Panc1 (cell line): Measurements from ENCODE around the gene ITIH6. TPM values are rescaled to one million over a fixed set of nuclear protein-coding genes. Genes with fewer than 3 reads are reported as not detected.

Source experiments
- ATAC-seq: fragments of 200-7000 bp; cut with Tn5 transposase; 2 replicates; pipeline ENCODE4 v1.9.1; 2020; ENCODE audit warnings: mild to moderate bottlenecking, moderate library complexity
- BruUV-seq: library from RNA; stranded (reverse); fragments of 400-500 nt; replicated peaks from 2 replicates; lab custom pipeline; 2021; lab: Mats Ljungman, UMichigan
- CTCF ChIA-PET: fragments of 300-600 bp; sonication (Branson Sonifier 250); formaldehyde crosslinking; loops from one replicate; lab custom pipeline; 2022; ENCODE audit warnings: antibody characterized with exemption; lab: Charles Lee
- POLR2A ChIA-PET: fragments of 300-600 bp; sonication (Branson Sonifier 250); formaldehyde crosslinking; loops from one replicate; lab custom pipeline; 2022; ENCODE audit warnings: antibody characterized with exemption; lab: Charles Lee
- DNase-seq: peaks from one replicate; pipeline ENCODE4 v3.0.0-alpha.2; 2010; ENCODE audit warnings: low read depth, low spot score
- H3K27ac ChIP-seq: 2 replicates; pipeline ENCODE4 v1.5.1; 2011; ENCODE audit warnings: mild to moderate bottlenecking, low read length, inconsistent platforms
- H3K27me3 ChIP-seq: fragments of 200-500 bp; sonication (Bioruptor generic); 2 replicates; pipeline ENCODE4 v1.6.0; 2014; ENCODE audit warnings: low read length, inconsistent platforms; ENCODE audit not compliant: control insufficient read depth, insufficient read depth
- H3K36me3 ChIP-seq: fragments of 200-500 bp; sonication (Bioruptor generic); 2 replicates; pipeline ENCODE4 v1.5.1; 2014; ENCODE audit warnings: inconsistent platforms, mild to moderate bottlenecking, low read length, moderate library complexity; ENCODE audit not compliant: control insufficient read depth, insufficient read depth
- H3K4me1 ChIP-seq: 2 replicates; pipeline ENCODE4 v1.5.1; 2011; ENCODE audit warnings: inconsistent platforms, mild to moderate bottlenecking, low read length, moderate library complexity; ENCODE audit not compliant: control insufficient read depth, insufficient read depth
- H3K4me3 ChIP-seq, 2 experiments: 2 replicates each; pipeline ENCODE4 v1.5.1; 2011 to 2012; ENCODE audit warnings: low read depth in 2 of 2, low read length in 2 of 2, mild to moderate bottlenecking in 2 of 2, inconsistent platforms in 1 of 2, moderate library complexity in 1 of 2
- H3K9me3 ChIP-seq: fragments of 200-500 bp; sonication (Bioruptor generic); 2 replicates; pipeline ENCODE4 v1.5.1; 2014; ENCODE audit warnings: low read depth, mild to moderate bottlenecking, inconsistent platforms, low read length, moderate library complexity; ENCODE audit not compliant: control insufficient read depth, insufficient read depth
- CTCF ChIP-seq: fragments of 450-650 bp; IDR thresholded peaks from 2 replicates; pipeline ENCODE4 v1.5.1; 2017; ENCODE audit warnings: mild to moderate bottlenecking
- POLR2AphosphoS5 ChIP-seq: IDR thresholded peaks from 2 replicates; pipeline ENCODE4 v1.6.1; 2012; ENCODE audit warnings: mild to moderate bottlenecking, low read depth, low read length, moderate library complexity
- REST ChIP-seq, 2 experiments: IDR thresholded peaks; 2 replicates each; pipeline ENCODE4 v1.6.1; 2011 to 2012; ENCODE audit warnings: low read depth in 2 of 2, control low read depth in 1 of 2, low read length in 1 of 2, mild to moderate bottlenecking in 1 of 2, moderate library complexity in 1 of 2; ENCODE audit not compliant: insufficient read depth in 1 of 2
- SIN3A ChIP-seq: IDR thresholded peaks from 2 replicates; pipeline ENCODE4 v1.6.1; 2012; ENCODE audit warnings: low read depth, mild to moderate bottlenecking, low read length, moderate library complexity, borderline replicate concordance; ENCODE audit not compliant: insufficient read depth
- TCF7L2 ChIP-seq: IDR thresholded peaks from 2 replicates; pipeline ENCODE4 v1.6.1; 2011; ENCODE audit warnings: mild to moderate bottlenecking, low read depth, low read length, inconsistent platforms
- in situ Hi-C: cut with HindIII; loops from 2 replicates; pipeline ENCODE4 v1.10.0; 2016; ENCODE audit warnings: low sequenced_read_pairs, low pct_unique_long_range_greater_than_20kb
- intact Hi-C: fragments of 100-400 bp; cut with micrococcal nuclease; formaldehyde crosslinking; loops from one replicate; pipeline ENCODE4 v1.10.0; 2022; ENCODE audit not compliant: unreplicated experiment
- total RNA-seq: library from RNA; stranded (reverse); gene quantifications from one replicate; pipeline ENCODE4 v1.2.1, GENCODE V29; 2021; ENCODE audit not compliant: unreplicated experiment

ITIH6 gene
- total RNA-seq, 1 experiment from 2014 or later, result not detected

GRCh38 chrX:54811301-54811885 is 13.3 kb upstream of the ITIH6 start:
- in situ Hi-C loops, result no loop called here
- ATAC-seq (no peak), DNase-seq (no peak)
- POLR2A ChIA-PET, result no interaction called here
- Histone ChIP-seq H3K36me3 (no peaks in the 10 kb centered on the region), H3K4me1 (peaks cover 3% of the 10 kb centered on the region; the same call in 1 of the 2 replicates), H3K27ac (no peak overlapping the region), H3K4me3 (no peak overlapping the region), H3K27me3 (peaks cover 2% of the 10 kb centered on the region), H3K9me3 (no peaks in the 10 kb centered on the region)
- CTCF ChIA-PET, result no interaction called here
- intact Hi-C loops, result no loop called here
- no TSS peak for BruUV-seq
- TF ChIP-seq SIN3A, result no peak
- TF ChIP-seq REST (IDR thresholded peaks at IDR 0.05; ENCODE audit: insufficient read depth in 1 of 2, low read depth in 2 of 2, low read length in 1 of 2), result no peak
- TF ChIP-seq POLR2AphosphoS5, result no peak
- no peak for TF ChIP-seq CTCF
- no peak for TF ChIP-seq TCF7L2

- no peaks in the 10 kb centered on the region for H3K9me3 ChIP-seq
- intact Hi-C loops, result no loop called here
- ChIA-PET POLR2A (no interaction called here), CTCF (interaction anchor here (0.5 kb wide), 1 partner anchor 189 kb away, joined by 3 read pairs; no protein-coding TSS in a partner anchor)
- DNase-seq (no peak), ATAC-seq (no peak)
- H3K4me3 ChIP-seq, result no peak overlapping the region
- H3K4me1 ChIP-seq, result peaks cover 3% of the 10 kb centered on the region; the same call in 1 of the 2 replicates
- BruUV-seq, result no TSS peak
- in situ Hi-C loops, result no loop called here
- no peak for TF ChIP-seq POLR2AphosphoS5
- no peak for TF ChIP-seq TCF7L2
- no peak for TF ChIP-seq CTCF
- TF ChIP-seq REST (IDR thresholded peaks at IDR 0.05; ENCODE audit: insufficient read depth in 1 of 2, low read depth in 2 of 2, low read length in 1 of 2), result no peak
- TF ChIP-seq SIN3A, result no peak
- no peaks in the 10 kb centered on the region for H3K36me3 ChIP-seq
- H3K27me3 ChIP-seq, result peaks cover 3% of the 10 kb centered on the region
- no peak overlapping the region for H3K27ac ChIP-seq
Observed at GRCh38 chrX:54810532-54810931, 12.5 kb upstream of the ITIH6 start.
